NB4 (cell line): ENCODE results near the gene OTP.

Experiments
- TF ChIP-seq, protein P1 (sequence below): IDR thresholded peaks from one replicate; pipeline ENCODE4 v1.5.1; 2012; ENCODE audit warnings: low read depth, low read length
- TF ChIP-seq, protein P2 (sequence below): IDR thresholded peaks from 2 replicates; pipeline ENCODE4 v1.6.1; 2011; ENCODE audit warnings: low read depth, low read length

DNA sequence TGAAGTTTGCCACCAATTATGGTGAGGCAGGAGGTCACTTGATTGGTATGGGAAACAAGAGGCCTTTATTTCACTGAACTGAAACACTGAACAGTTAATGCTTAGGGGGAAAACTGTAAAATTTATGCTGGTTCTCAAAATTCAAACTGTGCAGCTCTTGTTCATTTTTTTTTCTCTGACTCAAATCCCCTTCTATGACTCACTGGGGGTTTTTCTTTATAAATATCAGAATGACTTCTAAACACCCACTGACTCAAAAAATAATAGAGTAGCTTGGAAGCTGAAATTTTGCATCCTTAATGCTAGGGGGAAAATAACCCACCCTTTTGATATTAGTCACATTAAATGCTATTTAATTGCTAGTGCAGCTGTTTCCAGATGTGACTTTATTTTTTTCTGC is 24.1 kb upstream of the OTP start:
- TF ChIP-seq, protein P1, sequence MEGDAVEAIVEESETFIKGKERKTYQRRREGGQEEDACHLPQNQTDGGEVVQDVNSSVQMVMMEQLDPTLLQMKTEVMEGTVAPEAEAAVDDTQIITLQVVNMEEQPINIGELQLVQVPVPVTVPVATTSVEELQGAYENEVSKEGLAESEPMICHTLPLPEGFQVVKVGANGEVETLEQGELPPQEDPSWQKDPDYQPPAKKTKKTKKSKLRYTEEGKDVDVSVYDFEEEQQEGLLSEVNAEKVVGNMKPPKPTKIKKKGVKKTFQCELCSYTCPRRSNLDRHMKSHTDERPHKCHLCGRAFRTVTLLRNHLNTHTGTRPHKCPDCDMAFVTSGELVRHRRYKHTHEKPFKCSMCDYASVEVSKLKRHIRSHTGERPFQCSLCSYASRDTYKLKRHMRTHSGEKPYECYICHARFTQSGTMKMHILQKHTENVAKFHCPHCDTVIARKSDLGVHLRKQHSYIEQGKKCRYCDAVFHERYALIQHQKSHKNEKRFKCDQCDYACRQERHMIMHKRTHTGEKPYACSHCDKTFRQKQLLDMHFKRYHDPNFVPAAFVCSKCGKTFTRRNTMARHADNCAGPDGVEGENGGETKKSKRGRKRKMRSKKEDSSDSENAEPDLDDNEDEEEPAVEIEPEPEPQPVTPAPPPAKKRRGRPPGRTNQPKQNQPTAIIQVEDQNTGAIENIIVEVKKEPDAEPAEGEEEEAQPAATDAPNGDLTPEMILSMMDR = no peak
- TF ChIP-seq, protein P2, sequence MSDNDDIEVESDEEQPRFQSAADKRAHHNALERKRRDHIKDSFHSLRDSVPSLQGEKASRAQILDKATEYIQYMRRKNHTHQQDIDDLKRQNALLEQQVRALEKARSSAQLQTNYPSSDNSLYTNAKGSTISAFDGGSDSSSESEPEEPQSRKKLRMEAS = no peak
